Brain pericyte (primary cell): ENCODE measurements around the gene LRRC45.

ENCODE experiments used
- DNase-seq: peaks from one replicate; pipeline ENCODE4 v3.0.0-alpha.2; 2012; ENCODE audit warnings: low read depth, low spot score

LRRC45 gene

DNA sequence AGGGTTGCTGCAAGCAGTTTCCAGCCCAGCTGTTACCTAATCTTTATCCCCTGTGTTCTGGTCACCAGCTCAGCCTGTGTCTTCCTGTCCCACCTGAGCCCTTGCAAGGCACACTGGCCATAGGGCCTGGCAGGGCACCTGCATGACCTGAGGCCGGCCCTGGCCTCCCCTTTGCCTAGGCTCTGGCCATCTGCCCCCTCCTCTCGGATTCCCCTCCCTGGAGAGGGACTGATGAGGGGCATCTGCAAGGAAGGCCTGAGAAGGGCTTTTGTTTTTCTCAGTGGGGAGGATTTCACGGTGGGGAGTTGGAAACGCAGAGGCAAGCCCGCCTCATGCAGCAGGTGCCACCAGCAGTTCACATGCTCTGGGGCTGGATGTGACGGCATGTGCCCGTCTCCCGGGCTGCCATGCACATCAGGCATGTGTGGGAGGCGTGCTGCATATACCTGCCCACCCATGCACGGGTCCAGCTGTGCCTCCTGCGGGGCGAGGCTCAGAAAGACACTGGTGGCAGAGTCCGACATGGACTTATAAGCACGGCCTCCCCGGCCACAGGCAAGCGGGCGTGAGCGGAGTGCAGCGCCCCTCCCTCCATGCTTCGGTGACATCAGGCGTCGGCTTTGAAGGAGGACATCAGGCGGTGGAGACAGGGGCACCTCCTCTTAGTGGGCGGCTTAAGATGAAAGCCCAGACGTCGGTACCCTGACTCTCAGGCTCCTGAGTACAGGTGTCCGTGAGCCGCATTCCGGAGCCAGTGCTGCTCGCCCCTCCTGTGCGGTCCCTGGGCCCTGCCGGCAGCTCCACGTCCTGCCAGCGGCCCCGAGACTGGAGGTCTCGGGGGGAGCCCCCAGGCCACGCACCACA lies 29.1 kb upstream of the LRRC45 start:
- no peak for DNase-seq

DNA sequence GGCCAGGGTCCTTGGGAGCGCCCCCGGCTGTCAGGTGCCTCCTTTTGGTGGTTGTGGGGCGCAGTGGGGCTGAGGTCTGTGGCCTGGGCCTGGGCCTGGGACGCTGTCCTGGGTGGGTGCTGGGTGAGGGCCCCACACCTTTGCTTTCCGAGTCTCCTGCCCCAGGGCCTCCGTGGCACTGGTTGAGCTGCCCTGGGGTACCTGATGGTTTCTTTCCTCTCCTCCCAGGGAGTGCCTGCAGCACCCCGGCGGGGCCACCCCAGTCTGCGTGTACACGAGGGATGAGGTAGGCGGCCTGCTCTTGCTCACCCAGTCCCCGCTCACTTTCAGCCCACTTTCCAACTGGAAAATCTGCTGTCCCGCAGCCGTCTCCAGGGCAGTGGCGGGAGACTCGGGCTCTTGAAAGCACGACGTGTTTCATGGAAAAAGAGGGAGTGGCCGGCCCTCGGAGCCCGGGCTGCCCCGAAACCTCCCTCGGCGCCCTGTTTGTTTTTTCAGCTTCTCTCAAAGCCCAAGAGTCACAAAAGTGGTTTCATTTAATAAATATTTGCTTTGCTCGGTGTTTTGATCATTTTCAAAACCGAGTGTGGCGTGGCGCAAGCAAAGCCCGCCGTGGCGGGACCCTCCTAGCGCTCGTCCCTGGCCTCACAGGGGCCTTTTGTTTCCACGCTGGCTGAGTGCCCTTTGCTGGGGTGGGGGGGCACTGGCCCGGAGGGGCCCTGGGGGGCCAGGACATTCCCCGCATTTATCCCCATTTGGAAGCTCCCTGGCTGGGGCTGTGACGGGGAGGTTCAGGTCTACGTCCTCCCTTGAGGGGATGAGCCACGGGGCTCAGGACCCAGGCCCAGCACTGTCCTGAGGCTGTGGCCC lies 28.3 kb upstream of the LRRC45 start:
- DNase-seq = no peak

DNA sequence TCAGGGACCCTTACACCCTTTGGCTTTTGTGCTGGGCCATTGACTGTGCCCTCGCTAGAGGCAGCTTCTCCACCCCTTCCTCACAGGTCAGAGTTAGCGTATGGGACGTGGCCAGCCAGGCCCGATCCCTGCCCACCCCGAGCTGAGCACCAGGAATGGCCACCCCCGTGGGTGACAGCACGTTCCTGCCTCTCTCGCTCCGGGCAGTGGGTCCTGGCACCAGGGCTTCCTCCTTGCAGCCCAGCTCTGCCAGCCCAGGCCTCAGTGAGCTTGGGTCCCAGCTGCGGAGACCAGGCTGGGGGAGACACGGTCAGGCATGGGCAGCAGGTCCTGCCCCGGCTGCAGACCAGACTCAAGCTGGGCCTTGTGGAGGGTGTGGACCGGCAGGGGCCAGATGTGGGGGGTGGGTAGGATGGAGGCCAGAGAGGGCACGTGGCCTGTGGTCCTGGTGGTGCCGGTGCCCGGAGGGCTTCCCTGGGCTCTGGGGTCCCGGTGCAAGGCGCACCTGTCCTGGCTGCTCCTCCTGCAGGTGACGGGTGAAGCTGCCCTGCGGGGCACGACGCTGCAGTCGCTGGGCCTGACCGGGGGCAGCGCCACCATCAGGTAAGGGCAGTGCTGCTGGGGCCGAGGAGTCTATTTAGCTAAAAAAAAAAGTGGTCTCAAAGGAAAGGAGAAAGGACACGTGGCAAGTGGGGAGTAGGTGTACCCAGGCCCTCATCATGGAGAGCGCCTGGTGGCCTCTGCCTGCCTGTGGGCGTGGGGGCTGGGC lies 27.5 kb upstream of the LRRC45 start:
- no peak for DNase-seq

DNA sequence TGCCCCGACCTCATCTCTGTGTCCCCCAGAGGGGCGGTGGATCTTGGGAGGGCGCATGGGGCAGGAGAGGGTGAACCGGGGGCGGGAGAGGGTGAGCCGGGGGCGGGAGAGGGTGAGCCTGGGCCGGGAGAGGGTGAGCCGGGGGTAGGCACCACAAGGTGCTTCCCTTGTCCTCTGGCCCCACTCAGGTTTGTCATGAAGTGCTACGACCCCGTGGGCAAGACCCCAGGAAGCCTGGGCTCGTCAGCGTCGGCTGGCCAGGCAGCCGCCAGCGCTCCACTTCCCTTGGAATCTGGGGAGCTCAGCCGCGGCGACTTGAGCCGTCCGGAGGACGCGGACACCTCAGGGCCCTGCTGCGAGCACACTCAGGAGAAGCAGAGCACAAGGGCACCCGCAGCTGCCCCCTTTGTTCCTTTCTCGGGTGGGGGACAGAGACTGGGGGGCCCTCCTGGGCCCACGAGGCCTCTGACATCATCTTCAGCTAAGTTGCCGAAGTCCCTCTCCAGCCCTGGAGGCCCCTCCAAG lies 26.8 kb upstream of the LRRC45 start:
- DNase-seq = no peak

DNA sequence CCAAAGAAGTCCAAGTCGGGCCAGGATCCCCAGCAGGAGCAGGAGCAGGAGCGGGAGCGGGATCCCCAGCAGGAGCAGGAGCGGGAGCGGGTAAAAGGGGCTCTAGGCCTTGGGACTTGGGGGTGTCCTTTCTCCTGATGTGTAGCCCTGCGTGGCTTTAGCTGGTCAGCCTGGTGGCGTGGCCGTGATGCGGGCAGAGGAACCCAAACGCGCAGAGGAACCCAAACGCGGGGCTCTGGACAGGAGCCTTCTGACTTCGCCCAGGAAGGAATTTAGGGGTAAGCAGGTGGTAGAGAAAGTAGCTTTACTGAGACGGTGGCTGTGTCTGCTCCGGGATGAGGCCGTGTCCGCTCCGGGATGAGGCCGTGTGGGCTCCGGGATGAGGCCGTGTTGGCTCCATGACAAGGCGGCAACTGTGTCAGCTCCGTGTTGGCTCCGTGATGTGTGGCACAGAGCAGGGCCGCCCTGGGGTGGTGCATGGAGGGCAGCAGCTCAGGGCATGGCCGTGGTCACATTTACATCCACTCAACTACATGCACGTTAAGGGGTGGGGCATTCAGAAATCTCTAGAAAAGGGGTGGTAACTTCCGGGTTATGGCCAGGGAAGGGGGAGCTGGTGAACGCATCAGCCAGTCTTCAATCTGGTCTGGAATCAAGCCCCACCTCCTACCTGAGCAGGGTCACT lies 26.2 kb upstream of the LRRC45 start:
- no peak for DNase-seq

DNA sequence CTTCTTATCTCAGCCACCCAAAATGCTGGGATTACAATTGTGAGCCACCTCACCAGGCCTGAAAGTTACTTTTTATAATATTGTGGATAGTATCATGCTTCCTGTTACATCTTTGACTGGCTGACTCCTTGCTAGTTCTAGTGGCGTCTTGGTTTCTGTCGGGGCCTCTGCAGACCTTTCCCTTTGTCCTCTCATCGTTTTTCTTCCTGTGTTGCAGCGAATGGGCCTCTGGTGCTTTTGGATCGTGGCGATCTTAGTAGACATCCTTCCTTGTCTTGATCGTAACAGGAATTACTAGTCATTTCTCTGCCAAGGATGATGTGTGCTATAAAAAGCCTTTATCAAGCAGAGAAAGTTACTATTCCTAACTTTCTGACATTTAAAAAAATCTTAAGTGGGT lies 24.9 kb upstream of the LRRC45 start:
- no peak for DNase-seq

DNA sequence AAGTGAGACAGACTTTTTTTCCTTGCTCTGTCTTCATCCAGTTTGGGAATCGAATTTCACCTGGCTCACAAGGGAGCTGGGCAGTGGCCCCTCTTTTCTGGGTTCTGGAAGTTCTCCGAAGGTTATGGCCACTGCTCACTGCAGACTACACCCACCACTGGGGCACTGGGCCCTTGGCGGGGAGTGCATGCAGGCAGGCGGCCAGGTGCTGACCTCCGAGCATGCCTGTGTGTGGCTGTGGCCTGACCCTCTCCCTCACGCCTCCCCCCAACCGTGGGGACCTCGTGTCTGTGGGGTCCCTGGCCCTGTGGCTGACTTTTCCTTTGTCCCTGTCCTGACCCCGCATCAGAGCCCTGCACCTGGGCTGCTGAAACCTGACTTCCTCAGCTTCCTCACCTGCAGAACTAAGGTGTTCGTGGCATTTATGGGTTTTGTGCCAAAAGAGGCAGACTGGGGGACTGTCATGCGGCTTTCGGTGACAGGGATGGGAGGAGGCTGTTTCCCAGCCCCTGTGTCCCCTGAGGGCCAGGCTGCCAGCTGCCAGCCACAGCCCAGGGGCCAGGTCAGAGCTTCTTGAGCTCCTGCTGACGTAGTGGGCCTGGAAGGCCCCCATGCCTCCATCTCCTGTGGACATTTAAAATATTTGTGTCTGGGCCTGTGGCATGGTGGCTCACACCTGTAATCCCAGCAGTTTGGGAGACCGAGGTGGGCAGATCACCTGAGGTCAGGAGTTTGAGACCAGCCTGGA lies 24.2 kb upstream of the LRRC45 start:
- no peak for DNase-seq

DNA sequence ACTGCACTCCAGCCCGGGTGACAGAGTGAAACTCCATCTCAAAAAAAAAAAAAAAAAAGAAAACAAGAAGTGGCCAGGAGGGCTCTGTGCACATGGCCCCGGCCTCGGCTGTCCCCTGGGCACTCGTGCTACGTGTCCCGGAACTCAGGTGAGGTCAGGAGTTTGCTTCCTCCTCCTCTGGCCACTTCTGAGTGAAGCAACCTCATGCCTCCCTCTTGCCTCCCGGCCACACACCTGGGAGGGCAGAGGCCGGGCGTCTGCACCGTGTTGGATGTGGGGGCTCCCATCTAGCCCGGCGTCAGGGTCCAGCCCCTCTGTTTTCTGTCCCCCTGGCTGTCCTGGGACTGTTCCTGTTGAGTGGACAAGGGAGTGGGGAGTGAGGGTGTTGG lies 23.5 kb upstream of the LRRC45 start:
- no peak for DNase-seq

DNA sequence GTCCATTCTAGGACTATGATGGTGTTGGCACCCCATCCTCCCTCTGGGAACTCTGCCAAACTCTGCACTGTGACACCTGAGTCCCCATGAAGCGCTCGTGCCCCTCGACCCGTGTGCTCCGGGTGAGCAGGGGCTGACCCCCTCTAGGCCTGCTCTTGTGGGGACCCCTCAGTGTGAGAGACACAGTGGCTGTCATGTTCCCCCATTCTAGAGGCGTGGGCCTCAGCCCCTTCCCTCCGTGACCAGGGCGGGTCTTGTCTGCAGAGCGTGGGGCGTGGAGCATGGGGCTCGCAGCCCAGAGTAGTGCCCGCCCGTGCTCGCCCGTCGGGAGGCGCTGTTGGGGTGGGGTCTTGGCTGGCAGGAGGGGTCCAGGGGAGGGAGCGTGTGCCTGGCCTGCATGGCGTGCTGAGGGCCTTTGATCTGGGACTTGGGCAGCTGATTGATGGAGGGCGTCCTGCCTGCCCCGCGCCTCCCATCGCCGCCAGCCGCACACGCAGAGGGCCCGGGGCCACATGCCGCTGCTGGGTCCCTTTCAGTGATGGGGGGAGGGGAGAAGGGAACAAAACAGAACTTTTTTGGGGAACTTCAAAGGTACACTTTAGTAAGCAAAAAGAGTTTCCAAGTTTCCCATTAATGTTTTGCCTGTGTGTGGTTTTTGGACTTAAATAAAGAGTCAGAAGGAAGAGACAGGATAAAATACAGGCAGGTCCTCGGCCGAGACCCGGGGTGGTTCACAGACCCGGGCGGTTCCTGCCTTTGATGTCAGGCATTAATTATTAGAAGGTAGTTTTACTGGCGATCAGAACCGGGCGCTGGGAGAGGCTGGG lies 22.9 kb upstream of the LRRC45 start:
- DNase-seq = no peak

DNA sequence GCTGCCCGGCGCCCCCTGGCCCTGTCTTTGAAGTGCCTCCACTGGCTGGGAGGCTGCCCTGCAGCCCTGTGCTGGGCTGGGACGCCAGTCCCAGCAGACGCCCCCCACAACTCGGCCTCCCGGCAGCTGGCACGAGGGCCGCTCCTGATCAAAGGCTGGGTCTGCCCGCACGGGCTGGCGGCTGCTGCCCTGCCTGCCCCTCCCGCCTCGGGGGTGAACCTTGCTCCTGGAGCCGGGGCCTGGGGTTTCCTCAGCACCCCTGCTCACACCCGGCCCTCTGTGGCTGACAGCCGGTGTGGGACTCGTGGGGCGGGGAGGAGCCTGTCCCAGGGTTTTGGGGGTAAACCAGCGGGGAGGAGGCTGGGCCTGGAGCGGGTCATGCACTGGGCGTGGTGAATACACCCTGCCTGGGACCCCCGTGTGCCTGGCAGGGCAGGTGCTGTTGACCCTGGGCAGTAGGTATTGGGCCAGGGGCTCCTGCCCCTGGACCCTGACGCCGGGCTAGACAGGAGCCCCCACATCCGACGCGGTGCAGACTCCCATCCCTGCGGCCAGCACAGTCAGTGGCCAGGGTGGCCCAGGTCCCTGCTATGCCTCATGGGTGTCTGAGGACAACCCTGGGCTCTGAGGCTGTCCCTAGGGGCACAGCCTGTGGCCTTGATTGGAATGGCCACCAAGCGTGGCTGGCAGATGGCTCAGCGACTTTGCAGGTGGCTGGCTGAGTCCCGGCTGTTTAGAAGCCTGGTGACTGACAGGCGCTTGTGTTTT lies 22.1 kb upstream of the LRRC45 start:
- no peak for DNase-seq

DNA sequence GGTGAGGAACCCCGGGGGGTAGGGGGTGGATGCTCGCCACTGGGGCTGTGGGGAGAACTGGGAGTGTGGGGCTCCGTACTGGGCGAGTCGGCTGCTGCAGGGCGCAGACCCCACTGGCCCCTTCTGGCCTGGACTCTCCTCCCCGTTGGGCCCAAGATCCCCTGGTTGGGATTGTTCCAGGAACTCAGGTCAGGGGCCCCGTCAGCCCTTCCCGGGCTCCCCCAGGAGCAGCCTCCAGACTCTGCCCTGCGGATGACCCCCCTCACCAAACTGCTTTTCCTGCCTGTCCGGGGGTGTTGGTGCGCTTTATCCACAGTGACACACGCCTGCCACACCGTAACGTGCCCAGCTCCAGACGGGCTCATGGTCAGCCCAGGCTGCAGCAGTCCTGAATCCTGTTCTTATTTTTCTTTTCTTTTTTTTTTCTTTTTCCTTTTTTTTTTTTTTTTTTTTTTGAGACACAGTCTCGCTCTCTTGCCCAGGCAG lies 21.5 kb upstream of the LRRC45 start:
- no peak for DNase-seq

DNA sequence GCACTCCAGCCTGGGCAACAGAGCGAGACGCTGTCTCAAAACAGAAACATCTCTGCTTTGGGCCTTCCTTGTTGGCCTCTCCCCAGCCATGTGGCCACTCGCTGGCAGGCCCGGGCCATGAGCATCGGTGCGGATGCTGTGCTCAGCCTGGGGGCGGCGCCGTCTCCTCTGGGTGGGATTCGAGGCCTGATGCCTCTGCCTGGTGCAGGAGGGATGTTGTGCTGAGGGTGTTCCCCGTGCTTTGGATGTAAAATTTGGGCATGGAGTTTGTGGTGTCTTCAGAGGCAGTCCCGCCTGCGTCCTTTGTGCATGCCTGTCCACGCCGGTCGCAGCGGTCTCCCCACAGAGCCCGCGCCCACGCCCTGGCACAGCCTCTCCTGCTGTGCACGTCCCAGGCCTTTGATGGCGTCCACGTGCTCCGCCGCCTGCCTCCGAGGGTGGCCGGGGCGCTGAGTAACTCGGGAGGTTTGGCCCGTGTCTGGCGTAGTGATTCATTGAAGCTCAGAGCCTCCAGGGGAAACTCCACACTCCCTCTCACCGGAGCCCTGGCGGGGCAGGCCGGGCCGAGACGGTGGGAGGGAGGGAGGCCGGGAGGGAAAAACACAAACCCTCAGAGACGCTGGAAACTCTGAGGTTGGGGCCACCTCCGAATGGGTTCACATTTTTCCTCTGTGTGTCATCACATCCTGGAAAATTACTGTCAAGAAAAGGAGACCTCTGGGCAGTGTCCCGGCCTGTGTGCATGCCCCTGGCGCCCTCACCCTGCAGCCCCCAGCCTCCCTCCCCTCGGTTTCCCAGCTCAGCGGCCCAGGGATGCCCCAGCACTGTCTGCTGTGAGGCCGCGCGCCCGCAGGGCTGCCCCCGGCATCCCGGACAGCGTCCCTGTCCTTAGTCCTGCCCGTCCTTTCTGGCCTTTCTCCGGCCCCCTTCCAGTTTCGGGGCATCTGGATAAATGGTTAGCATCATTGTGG lies 19.4 kb upstream of the LRRC45 start:
- DNase-seq = peak; percentile 50

DNA sequence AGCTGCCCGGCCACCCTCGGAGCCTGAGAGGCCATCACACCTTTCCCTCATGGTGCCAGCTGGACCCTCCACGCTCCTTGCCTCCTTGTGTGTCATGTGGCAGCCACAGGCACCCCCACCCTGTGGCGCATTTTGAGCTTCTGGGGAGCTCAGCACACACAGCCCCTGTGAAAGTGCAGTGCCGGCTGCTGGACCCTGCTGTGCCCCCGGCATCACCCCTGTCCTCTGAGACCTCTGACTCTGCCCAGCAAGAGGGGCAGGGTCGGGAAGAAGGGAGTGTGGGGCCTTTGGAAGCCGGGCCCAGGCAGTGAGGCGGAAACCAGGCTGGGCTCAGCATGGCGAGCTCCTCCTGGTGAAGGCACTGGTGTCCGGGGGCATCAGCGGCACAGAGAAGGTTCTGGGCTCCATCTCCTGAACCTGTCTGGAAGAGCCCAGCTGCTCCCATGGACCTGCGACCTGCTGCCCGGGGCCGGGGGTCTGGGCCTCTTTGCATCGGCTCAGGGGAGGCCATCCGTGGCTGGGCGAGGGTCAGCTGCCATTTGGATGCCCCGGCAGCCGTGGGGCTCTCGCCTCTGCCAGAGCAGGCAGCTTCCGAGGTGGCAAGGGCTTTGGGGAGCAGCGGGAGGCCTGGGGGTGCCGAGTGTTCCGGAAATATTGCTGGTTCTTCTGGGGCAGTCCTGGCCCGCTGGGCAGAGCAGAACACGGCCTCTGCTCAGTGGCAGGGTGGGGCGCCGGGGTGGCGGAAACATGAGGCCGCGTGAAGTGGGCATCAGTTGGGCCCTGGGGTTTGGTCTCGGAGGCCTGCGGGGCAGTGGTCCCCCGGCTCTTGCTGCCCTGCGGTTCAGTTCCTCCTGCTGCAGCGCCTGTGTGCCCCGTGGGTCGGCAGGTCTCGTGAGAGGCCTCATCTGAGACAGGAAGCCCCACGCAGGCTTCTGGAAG lies 18.3 kb upstream of the LRRC45 start:
- DNase-seq = no peak

DNA sequence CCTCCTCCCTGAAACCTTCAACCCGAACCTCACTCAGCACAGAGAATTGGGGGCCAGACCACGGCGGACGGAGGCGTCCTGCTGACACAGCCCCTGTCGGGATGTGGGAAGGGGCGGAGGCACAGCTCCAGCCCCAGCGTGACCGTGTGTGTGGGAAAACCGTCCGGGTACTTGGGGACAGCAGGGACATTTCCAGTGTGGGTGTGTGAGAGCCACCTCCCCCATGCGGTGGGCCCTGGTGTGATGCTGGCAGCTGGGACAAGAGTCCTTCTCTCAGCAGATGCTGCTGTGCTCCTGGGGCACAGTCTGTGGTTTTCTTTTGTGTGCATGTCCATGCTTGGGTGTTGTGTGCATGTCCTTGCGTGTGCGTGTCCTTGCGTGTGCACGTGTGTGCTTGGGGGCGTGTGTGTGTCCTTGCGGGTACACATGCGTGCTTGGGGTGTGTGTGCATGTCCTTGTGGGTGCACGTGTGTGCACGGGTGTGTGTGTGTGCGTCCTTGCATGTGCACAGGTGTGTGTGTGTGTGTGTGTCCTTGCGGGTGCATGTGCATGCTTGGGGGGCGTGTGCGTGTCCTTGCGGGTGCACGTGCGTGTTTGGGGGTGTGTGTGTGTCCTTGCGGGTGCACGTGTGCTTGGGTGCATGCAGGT lies 17.3 kb upstream of the LRRC45 start:
- DNase-seq = no peak

DNA sequence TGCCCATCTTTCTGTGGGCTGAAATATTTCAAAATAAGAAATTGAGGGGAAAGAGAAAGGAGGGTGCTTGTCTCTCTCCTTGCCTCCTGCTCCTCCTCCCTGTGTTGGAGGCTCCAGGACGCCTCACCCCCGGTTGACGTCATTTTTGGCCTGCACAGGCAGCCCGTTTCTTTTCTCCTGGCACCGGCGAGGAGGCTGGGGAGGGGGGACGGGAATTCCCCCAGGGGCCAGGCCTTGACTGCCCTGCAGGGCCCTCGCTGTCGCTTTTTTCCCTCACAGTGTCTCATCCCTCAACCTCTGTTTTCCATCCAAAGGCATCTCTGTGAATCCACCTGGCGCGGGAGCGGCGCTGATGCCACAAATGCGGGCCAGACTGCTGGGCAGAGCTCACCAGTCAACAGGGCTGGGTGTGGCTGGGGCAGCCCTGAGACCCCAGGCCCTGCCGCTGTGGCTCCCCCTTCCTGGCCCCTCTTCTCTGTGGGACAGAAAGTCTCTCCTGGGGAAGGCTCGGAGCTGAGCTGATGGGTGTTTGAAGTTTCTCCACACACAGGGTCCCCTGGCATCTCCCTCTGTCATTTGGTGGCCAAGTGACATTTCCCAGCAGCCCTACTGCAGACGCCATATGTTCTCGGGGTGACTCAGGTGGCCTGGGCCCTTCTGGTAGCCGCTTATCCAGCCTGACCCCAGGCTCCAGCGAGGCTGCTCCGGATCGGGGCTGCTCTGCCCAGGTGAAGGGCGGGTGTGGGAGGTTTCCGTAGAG lies 16.5 kb upstream of the LRRC45 start:
- DNase-seq = no peak
